ENCODE results near the gene EEFSEC.

DNA sequence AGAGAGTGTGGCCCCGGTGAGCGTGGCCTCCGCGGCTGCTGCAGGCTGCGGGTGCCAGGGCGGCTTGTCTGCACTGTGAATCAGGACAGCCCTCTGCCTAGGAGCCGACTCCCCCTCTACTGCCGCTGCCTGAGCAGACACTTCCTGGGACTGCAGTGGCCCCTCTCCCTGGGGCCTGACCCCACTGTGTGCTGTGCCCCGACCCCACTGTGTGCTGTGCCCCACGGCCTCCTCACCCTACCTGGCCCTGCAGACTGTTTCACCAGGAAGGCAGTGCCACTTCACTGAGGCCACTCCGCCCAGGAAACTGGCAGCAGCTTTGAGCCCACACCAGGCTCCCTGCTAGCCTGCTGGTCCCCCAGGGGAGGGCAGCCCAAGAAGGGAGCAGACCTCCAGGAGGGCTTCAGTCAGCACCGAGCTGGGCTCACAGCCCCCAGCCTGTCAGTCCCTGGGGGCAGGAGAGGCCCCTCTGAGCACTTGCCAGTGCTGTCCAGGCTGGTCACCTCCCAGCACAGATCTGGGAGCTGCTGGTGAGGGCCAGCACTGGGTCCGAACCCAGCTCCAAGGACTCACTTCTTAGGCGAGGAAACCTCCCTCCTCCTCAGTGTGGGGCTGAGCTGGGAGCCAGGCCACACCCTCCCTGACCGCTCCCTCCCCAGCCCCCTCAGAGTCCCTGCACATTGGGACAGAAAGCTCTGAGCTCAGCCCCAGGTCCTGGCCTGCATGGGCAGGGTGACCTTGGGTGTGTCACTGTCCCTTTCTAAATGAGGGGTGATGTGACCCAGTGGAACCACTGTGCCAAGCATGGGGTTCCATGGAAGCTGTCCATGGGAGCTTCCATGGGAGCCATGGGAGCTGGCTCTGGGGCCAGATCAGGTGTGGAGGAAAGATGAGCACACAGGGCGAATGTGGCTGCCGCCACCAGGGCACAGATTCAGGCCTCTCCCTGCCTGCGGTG, 256.6 kb downstream of the EEFSEC start:
- TF ChIP-seq, protein P1, sequence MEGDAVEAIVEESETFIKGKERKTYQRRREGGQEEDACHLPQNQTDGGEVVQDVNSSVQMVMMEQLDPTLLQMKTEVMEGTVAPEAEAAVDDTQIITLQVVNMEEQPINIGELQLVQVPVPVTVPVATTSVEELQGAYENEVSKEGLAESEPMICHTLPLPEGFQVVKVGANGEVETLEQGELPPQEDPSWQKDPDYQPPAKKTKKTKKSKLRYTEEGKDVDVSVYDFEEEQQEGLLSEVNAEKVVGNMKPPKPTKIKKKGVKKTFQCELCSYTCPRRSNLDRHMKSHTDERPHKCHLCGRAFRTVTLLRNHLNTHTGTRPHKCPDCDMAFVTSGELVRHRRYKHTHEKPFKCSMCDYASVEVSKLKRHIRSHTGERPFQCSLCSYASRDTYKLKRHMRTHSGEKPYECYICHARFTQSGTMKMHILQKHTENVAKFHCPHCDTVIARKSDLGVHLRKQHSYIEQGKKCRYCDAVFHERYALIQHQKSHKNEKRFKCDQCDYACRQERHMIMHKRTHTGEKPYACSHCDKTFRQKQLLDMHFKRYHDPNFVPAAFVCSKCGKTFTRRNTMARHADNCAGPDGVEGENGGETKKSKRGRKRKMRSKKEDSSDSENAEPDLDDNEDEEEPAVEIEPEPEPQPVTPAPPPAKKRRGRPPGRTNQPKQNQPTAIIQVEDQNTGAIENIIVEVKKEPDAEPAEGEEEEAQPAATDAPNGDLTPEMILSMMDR (IDR thresholded peaks at IDR 0.05): no peak
- TF ChIP-seq EP300 (IDR thresholded peaks at IDR 0.05): no peak
